Activated CD8-positive, alpha-beta memory T cell treated with anti-CD3 and anti-CD28 coated beads, Interleukin-2, amount 50 U/mL, for 24 hours (primary cell): ENCODE measurements around the gene TMED4.
"Not testable (repeated sequence)": the region's sequence is repeated elsewhere in the genome, so short reads cannot be mapped to it uniquely, and the experiment has no call there.

Source experiments
- DNase-seq: peaks from one replicate; pipeline ENCODE4 v3.0.0-alpha.2; 2020; ENCODE audit errors: extremely low read depth

TMED4 gene

GRCh38 chr7:44568771-44569560 is 13.1 kb downstream of the TMED4 start:
- no peak for DNase-seq

- DNase-seq, result no peak
Observed at GRCh38 chr7:44567884-44568283, 14.1 kb downstream of the TMED4 start.

GRCh38 chr7:44566680-44567079 is 15.4 kb downstream of the TMED4 start:
- DNase-seq, result no peak

GRCh38 chr7:44565795-44566559 is 16.1 kb downstream of the TMED4 start:
- no peak for DNase-seq

GRCh38 chr7:44565097-44565794 is 16.8 kb downstream of the TMED4 start:
- no peak for DNase-seq

- no peak for DNase-seq
Observed at GRCh38 chr7:44564606-44565005, 17.4 kb downstream of the TMED4 start.

- DNase-seq, result no peak
Observed at GRCh38 chr7:44563171-44563679, 18.8 kb downstream of the TMED4 start.

- DNase-seq, result not testable (repeated sequence)
Observed at GRCh38 chr7:44562622-44562962, 19.4 kb downstream of the TMED4 start.

- no peak for DNase-seq
Observed at GRCh38 chr7:44561962-44562621, 19.9 kb downstream of the TMED4 start.

GRCh38 chr7:44561481-44561880 is 20.6 kb downstream of the TMED4 start:
- no peak for DNase-seq

- DNase-seq, result no peak
Observed at GRCh38 chr7:44559485-44559884, 22.5 kb downstream of the TMED4 start.

- no peak for DNase-seq
Observed at GRCh38 chr7:44557485-44557884, 24.5 kb downstream of the TMED4 start.

- no peak for DNase-seq
Observed at GRCh38 chr7:44555350-44555749, 26.7 kb downstream of the TMED4 start.

- not testable (repeated sequence) for DNase-seq
Observed at GRCh38 chr7:44552473-44553005, 29.5 kb downstream of the TMED4 start.

- DNase-seq, result no peak
Observed at GRCh38 chr7:44549457-44549856, 32.6 kb downstream of the TMED4 start.

GRCh38 chr7:44548893-44549292 is 33.1 kb downstream of the TMED4 start:
- no peak for DNase-seq

- DNase-seq, result no peak
Observed at GRCh38 chr7:44547536-44548231, 34.3 kb downstream of the TMED4 start.

GRCh38 chr7:44541876-44542610 is 40.0 kb downstream of the TMED4 start:
- no peak for DNase-seq

- DNase-seq, result no peak
Observed at GRCh38 chr7:44541028-44541869, 40.8 kb downstream of the TMED4 start, which contains the start of gene NPC1L1. Gene NPC1L1 (minus strand): TSS chr7:44541330. CDS start chr7:44541259, 71 bp downstream.
